ENCODE results near the gene REPS2.

- TF ChIP-seq CTCF (conservative IDR thresholded peaks at IDR 0.05; ENCODE audit: low read length): no peak
- TF ChIP-seq EZH2phosphoT487 (IDR thresholded peaks at IDR 0.05; ENCODE audit: borderline replicate concordance, low read depth, low read length): no peak
These were observed 228.2 kb downstream of the REPS2 start for GRCh38 chrX:17174671-17175070.
